GM19455 (cell line): Measurements from ENCODE around the gene FOXL3.

Source experiments
- ATAC-seq: cut with Tn5 transposase; IDR thresholded peaks from one replicate; pipeline ENCODE4 v1.9.1; 2021; ENCODE audit not compliant: unreplicated experiment

Gene FOXL3

GRCh38 chr7:300546-301290, 10.7 kb downstream of the FOXL3 start:
- ATAC-seq: no peak

DNA sequence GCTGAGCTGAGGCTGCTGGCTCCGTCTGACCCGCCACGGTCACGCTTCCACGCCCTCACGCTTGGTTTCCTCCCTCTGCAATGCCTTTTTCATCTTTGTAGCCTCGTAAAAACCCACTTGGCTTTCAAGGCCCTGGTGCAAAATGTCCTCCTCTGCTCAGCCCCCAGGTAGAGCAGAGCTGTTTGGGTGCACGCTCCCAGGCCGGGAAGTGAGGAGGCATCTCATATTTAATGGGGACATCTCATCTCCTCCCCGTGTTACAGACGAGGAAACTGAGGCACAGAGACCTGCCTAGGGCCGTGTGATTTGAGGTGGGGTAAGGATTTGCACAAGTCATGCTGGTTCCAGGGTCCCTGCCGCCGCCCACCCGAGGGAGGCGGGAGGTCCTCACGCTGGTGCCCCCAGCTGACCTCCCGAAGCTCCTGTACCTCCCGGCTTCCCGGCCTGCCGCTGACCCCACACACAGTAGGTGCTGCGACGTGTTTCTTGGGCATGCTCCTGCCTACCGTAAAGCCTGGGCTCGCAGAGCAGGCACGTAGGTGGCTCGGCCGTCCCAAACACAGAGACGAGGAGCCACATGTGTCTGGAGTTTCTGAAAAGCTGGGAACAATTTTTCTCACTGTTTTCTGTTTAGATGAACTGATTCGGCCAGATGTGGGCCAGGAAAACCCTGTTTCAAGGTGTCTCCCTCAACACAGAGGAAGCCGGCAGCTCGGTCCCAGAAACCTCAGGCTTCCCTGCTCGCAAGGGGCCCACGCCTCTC, 11.5 kb downstream of the FOXL3 start:
- no peak for ATAC-seq

GRCh38 chr7:302054-302992, 12.4 kb downstream of the FOXL3 start:
- ATAC-seq: no peak

- no peak for ATAC-seq
Measured at GRCh38 chr7:303425-303824, 13.5 kb downstream of the FOXL3 start.

DNA sequence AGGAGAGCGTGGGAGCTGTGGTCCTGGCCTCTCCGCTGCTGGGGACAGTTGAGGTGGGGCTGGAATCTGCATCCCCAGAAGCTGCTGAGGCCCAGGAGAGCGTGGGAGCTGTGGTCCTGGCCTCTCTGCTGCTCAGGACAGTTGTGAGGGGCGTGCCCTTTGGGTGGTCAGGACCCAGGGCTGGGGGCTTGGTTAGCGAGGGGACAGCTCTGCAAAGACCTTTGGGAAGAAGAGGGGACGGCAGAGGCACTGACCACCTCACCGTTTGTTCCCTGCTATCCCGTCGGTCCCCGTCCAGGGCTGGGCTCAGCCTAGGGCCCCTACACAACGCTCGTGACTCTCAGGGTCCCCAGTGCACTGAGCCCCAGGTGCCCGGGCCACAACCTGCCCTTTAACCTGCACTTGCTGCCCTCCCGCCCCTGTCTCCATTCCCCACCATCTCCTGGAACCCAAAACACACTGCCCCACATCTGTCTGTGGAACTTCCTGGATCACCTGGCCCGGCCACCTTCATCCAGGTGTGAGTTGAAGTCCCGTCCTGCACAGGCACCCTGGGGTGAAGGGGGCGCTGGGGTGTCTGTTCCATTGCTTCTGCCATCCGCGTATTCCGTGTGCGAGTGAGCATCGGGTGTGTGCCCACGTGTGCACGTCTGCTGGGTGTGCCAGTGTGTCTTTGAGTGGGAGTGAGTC, 14.1 kb downstream of the FOXL3 start:
- no peak for ATAC-seq

GRCh38 chr7:304574-305409, 14.8 kb downstream of the FOXL3 start:
- no peak for ATAC-seq

DNA sequence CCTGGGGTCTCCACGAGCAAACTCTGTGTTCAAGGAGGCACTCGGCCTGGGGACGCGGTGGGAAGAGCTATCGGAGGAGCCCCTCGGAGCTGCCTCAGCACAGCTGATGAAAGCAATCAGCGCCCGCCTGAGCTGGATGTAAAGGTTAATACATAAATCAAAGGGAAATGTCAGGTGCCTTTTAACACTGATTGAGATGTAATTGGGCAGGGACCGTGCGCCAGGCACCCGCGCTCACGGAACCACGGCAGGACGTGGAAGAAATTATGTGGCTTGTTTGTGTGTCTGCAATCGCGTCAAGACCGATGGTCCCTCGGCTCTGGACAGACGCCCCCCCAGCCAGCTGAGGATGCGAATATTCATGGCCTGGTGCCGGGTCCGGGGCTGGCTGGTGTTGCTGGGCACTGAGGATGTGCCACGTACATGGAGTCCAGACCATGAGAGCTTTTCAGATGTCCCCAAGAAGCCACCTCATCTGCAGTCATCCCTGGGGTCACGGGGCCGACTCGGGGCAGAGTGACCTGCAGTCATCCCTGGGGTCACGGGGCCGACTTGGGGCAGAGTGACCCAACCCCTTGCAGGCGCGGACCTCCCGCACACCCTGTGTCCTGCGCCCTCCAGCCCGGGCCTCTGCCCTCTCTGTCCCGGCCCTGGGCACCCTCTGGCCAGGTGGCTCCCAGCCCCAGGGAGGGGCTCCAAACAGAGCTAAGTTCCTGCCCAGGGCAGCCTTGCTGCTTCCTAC, 15.6 kb downstream of the FOXL3 start:
- ATAC-seq: no peak

GRCh38 chr7:307970-308369, 18.0 kb downstream of the FOXL3 start:
- ATAC-seq: no peak

- ATAC-seq: no peak
Measured at GRCh38 chr7:309586-310228, 19.7 kb downstream of the FOXL3 start.

DNA sequence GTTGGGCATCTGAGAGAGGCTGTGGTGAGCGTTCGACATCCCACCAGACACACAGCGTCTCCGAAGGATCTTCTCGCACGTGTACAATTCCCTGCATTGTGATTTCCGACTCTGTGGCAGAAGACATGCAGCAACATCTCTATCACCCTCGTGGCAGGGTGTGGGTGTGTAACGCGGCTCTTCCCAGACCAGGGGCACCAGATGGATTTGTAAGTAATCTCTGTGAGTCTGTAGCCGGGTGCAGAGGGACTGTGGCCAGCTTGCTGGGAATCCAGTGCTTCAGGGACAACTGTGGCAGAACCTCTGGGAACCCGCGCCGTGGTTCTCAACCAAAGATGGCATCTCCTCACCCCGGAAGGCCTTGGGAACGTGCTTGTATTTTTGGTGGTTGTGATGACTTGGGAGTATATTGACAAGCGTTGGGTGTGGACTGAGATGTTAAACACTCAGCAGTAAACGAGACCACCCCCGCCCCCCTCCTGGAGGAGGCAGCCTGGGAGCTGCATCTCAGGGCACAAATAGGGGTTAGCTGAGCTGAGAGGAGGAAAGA, 21.2 kb downstream of the FOXL3 start:
- ATAC-seq: no peak

DNA sequence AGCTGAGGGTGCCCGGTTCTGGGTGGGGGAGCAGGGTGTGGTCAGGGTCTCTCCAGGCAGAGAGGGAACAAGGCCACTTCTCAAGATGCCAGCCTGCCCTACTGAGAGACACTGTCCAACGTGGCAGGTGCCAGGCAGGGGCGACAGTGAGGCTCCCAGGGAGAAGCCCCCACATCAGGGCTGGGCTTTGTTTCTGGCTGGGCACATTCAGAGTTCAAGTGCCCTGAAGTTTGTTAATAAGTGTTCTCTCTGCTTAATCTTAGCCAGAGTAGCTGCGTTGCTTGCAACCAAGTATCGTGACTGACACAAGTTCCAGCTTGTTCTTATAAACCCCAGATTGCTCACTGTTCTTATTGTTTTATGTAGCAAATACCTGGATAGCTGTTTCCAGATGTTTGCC, 21.8 kb downstream of the FOXL3 start:
- ATAC-seq: no peak

GRCh38 chr7:312424-312823, 22.5 kb downstream of the FOXL3 start:
- ATAC-seq: no peak

DNA sequence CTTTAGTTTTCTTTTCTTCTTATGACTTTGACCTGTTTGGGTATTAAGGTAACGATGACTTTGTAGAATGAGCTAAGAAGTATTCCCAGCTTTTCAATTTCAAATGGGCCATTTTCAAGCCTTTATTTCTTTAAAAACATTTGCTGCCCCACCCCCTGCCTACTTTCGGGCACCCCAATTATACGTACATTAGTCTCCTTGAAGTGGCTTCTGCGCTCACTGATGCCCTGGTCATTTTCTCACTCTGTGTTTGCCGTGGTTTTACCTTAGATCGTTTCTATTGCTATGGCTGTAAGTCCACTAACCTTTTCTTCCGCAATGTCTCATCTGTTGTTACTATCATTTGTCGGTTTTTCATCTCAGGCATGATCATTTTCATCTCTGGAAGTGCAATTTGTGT, 24.9 kb downstream of the FOXL3 start:
- ATAC-seq: no peak

DNA sequence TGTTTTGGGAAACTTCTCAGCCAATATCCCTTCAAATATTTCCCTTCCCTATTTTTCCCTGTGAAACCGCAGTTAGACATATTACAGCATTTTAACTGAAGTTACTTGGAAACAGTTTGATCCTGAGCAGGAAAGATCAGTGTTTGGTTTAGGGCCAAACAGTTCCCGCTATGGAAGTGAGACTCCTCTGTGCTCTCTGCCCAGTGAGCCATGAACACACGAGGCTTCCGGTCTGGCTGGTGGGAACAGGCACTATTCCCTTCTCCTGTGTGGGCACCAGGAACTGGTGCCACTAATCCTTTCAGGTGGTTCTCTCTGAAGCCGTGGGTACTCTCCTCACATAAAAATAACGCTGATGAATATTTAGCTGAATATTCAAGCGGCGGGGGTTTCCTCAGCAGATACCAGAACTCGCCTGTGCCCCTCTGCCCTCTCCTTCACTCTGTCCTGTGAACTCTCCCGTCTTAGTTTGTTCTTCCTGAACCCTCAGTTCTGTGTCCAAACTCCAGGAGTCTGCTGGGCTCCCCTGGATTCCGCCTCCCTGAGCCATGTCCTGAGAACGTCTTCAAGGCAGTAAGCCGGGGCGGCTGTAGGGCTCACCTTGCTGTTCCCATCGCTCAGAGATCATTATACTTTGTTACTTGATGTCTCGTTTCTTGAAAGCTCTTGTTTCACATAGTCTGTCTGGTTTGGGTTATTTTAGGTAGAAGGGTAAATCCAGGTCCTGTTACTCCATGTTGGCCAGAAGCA, 25.7 kb downstream of the FOXL3 start:
- no peak for ATAC-seq

DNA sequence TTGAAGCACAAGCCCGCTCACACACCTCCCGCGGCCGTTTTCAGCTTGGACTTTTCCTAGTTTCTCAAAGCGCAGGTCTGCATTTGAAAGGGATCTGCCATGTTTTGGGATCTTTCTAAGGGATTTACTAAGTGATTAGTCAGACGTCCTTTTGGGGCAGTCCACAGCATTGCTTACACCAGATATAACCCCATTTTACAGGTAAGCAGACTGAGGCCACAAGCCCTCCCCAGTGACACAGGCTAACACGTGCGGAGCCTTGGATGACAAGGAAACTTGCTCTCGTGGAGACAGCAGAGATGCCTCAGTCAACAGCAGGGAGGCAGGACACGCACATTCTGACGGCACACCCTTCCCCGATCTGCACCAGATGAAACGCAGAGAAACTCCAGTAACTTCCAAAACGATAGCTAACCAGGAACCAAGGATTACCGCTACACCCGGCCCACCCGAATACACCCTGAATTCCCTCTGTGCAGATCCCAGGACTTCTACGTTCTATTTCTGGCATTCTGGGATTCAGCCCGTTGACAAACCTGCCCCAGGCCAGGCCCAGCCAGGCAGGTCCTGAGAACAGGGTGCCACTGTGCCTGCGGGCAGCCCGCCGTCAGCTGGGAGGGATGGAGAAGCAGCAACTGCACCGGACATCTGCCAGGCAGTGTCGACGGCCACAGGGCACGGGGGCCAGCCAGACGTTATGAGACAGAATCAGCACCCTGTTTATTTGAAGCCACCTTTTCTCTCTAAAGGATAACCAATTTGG, 27.9 kb downstream of the FOXL3 start:
- no peak for ATAC-seq

DNA sequence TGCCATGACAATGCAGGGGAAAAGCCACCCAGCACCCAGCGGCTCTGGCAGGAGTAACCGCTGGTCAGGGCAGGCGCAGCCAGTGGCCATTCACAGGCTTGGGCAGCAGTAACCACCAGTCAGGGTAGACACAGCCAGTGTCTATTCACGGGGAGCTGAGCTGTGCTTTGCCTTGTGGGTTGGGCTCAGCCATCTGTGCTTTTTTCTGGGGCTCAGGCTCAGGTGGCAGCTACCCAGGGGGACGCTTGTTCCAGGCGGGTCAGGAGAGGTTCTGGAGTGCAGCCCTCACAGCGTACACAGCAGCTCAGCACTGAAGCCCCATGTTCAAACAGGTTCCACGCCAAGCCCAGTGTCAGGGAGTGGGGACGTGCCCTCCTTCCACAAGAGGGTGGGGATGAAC, 28.5 kb downstream of the FOXL3 start:
- no peak for ATAC-seq
